ENCODE measurements around the gene ZNF75A.

- TF ChIP-seq, protein P1, sequence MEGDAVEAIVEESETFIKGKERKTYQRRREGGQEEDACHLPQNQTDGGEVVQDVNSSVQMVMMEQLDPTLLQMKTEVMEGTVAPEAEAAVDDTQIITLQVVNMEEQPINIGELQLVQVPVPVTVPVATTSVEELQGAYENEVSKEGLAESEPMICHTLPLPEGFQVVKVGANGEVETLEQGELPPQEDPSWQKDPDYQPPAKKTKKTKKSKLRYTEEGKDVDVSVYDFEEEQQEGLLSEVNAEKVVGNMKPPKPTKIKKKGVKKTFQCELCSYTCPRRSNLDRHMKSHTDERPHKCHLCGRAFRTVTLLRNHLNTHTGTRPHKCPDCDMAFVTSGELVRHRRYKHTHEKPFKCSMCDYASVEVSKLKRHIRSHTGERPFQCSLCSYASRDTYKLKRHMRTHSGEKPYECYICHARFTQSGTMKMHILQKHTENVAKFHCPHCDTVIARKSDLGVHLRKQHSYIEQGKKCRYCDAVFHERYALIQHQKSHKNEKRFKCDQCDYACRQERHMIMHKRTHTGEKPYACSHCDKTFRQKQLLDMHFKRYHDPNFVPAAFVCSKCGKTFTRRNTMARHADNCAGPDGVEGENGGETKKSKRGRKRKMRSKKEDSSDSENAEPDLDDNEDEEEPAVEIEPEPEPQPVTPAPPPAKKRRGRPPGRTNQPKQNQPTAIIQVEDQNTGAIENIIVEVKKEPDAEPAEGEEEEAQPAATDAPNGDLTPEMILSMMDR (IDR thresholded peaks at IDR 0.05) = no peak
- TF ChIP-seq EZH2phosphoT487 (IDR thresholded peaks at IDR 0.05) = no peak
- TF ChIP-seq EZH2 (IDR thresholded peaks at IDR 0.05) = no peak
These were observed 20.2 kb upstream of the ZNF75A start for GRCh38 chr16:3285131-3285530.

All from neural progenitor cell (in vitro differentiated cells).